ENCODE measurements around the gene ARHGAP6.

ARHGAP6 gene

DNA sequence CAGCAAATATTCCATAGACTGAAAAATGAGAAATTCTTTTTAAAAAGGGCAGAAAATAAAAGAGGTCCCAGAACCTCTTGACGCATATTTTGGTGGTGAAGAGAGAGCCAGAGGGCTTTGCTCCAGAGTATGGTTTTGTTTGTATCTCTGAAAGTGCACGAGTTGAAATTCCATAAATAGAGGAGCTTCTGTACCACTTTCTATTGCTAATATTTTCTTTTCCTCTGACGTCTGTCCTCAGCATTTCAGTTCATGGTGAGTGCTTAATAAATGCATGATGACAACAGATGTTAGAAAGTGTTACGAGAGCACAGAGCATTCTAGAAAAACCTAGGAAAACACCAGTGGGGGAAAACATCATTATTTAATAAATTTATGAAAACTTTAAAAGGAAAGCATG lies 227.0 kb downstream of the ARHGAP6 start:
- no peak for DNase-seq (ENCODE audit: low read depth)
- TF ChIP-seq POLR2A (IDR thresholded peaks at IDR 0.05; ENCODE audit: extremely low read depth, insufficient read length) (no peak), MYC (IDR thresholded peaks at IDR 0.05; ENCODE audit: low read depth, low read length) (no peak)
- TF ChIP-seq, protein P1, sequence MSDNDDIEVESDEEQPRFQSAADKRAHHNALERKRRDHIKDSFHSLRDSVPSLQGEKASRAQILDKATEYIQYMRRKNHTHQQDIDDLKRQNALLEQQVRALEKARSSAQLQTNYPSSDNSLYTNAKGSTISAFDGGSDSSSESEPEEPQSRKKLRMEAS (IDR thresholded peaks at IDR 0.05; ENCODE audit: low read depth, low read length) = no peak
- TF ChIP-seq, protein P2, sequence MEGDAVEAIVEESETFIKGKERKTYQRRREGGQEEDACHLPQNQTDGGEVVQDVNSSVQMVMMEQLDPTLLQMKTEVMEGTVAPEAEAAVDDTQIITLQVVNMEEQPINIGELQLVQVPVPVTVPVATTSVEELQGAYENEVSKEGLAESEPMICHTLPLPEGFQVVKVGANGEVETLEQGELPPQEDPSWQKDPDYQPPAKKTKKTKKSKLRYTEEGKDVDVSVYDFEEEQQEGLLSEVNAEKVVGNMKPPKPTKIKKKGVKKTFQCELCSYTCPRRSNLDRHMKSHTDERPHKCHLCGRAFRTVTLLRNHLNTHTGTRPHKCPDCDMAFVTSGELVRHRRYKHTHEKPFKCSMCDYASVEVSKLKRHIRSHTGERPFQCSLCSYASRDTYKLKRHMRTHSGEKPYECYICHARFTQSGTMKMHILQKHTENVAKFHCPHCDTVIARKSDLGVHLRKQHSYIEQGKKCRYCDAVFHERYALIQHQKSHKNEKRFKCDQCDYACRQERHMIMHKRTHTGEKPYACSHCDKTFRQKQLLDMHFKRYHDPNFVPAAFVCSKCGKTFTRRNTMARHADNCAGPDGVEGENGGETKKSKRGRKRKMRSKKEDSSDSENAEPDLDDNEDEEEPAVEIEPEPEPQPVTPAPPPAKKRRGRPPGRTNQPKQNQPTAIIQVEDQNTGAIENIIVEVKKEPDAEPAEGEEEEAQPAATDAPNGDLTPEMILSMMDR (IDR thresholded peaks at IDR 0.05; ENCODE audit: low read depth, low read length) = no peak
- H3K4me3 ChIP-seq (ENCODE audit: low read depth, low read length) = no peak overlapping the region

DNA sequence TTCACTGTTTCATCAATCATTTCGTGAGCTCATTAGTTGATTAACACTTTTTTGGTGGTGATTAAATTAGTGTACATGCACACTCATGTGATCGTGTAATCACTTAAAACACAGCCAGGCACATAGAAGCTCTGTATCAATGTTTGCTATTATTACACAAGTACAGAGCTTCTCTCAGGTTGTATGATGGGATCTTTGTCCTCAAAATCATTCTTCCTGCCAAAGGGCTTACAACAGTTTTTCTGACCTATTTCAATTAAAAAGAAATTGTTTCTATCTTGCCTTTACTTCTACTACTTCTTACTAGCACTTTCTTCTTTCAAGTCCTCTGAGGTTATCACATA lies 227.4 kb downstream of the ARHGAP6 start:
- TF ChIP-seq, protein P2 (IDR thresholded peaks at IDR 0.05; ENCODE audit: low read depth, low read length) = no peak
- TF ChIP-seq, protein P1 (IDR thresholded peaks at IDR 0.05; ENCODE audit: low read depth, low read length) = no peak
- TF ChIP-seq MYC (IDR thresholded peaks at IDR 0.05; ENCODE audit: low read depth, low read length) = no peak
- TF ChIP-seq POLR2A (IDR thresholded peaks at IDR 0.05; ENCODE audit: extremely low read depth, insufficient read length) = no peak

DNA sequence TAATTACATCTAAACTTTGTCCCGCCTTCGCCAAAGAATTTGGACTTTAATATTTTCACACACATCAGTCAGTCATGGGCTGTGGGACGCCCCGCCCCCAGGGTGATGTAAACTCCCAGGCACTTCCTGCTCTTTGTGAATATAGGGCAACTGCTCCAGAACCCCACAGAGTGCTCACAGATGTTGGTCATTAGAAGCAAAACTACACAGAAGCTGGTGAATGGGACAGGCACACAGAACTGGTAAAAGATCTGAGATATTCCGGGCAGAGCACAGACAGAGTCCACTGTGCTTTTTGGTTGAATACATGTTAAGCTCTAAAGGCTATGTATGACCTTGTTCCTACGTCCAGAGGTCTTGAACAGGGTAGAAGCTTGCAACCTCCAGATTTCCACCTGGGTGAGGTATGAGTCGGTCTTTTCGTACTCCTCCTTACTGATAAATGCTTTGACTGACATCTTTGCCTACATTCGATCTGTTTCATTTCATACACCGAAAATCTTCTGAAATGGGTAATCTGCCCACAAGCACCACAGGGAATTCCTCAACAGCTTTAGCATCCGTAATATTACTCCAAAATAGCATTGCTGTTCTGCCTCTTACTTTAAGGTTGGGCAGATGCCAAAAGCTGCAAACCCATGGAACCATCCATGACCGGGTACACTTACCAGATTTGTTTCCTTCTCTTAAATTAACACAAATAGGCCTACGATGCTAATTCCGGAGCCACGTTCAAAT lies 227.9 kb downstream of the ARHGAP6 start:
- TF ChIP-seq, protein P1 (IDR thresholded peaks at IDR 0.05; ENCODE audit: low read depth, low read length) = no peak
- TF ChIP-seq POLR2A (IDR thresholded peaks at IDR 0.05; ENCODE audit: extremely low read depth, insufficient read length) (no peak), MYC (IDR thresholded peaks at IDR 0.05; ENCODE audit: low read depth, low read length) (no peak)
- TF ChIP-seq, protein P2 (IDR thresholded peaks at IDR 0.05; ENCODE audit: low read depth, low read length) = no peak
- no peak for DNase-seq (ENCODE audit: low read depth)
- no peak overlapping the region for H3K4me3 ChIP-seq (ENCODE audit: low read depth, low read length)

More for the DNA sequence above, 227.4 kb downstream of the ARHGAP6 start:
- no peak overlapping the region for H3K4me3 ChIP-seq (ENCODE audit: low read depth, low read length)
- DNase-seq (ENCODE audit: low read depth) = no peak

DNA sequence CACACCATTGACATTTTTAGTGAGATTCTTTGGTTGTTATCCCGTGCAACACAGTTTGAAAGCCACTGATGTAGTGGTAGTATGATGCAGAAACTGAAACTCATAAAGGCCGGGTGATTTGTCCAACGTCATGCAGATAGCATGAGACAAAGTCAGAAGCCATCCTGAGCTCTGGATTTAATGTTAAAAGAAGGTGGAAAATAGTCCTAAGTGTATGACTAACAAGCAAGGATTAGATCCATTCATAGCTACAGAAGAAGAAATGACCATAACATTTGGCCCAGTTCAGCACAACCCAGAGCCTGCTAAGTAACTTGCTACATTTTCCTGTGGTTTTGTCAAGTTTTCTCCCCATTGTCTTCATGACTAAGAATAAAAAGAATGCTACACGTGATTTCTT lies 230.2 kb downstream of the ARHGAP6 start:
- no peak for TF ChIP-seq POLR2A (IDR thresholded peaks at IDR 0.05; ENCODE audit: extremely low read depth, insufficient read length)
- no peak for TF ChIP-seq MYC (IDR thresholded peaks at IDR 0.05; ENCODE audit: low read depth, low read length)
- TF ChIP-seq, protein P1 (IDR thresholded peaks at IDR 0.05; ENCODE audit: low read depth, low read length) = no peak
- TF ChIP-seq, protein P2 (IDR thresholded peaks at IDR 0.05; ENCODE audit: low read depth, low read length) = no peak
- DNase-seq (ENCODE audit: low read depth) = no peak
- H3K4me3 ChIP-seq (ENCODE audit: low read depth, low read length) = no peak overlapping the region

DNA sequence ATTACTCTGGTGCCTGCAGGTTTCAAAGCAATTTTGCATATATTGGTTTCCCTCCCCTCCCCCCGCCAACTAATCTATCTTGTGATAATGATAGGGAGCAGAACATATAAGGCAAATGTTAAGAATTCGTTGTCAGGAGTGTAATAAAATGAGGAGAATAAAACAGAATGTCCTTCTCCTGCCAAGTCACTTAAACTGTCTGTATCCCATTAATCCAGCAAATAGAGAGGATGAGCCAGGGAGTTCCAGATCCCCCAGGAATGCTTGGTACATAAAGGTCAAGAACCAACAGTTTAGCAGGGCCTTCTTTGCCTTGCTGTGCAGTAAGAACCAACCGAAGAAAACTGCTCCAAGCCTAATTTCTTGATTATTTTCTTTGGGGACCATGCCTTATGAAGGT lies 231.1 kb downstream of the ARHGAP6 start:
- no peak overlapping the region for H3K4me3 ChIP-seq (ENCODE audit: low read depth, low read length)
- DNase-seq (ENCODE audit: low read depth) = no peak
- TF ChIP-seq MYC (IDR thresholded peaks at IDR 0.05; ENCODE audit: low read depth, low read length) (no peak), POLR2A (IDR thresholded peaks at IDR 0.05; ENCODE audit: extremely low read depth, insufficient read length) (no peak)
- TF ChIP-seq, protein P2 (IDR thresholded peaks at IDR 0.05; ENCODE audit: low read depth, low read length) = no peak
- TF ChIP-seq, protein P1 (IDR thresholded peaks at IDR 0.05; ENCODE audit: low read depth, low read length) = no peak
